ENCODE results near the gene CLASP1.

- TF ChIP-seq CTCF (IDR thresholded peaks at IDR 0.05) (no peak), POLR2A (IDR thresholded peaks at IDR 0.05) (no peak)
Measured at GRCh38 chr2:121367246-121367900, 281.9 kb downstream of the CLASP1 start.

All from heart left ventricle (tissue), 13 donors.